HG03565 (cell line): ENCODE results near the gene PRRT1B.

ENCODE experiments used
- ATAC-seq: cut with Tn5 transposase; IDR thresholded peaks from one replicate; pipeline ENCODE4 v1.9.1; 2021; ENCODE audit warnings: mild to moderate bottlenecking, moderate library complexity; ENCODE audit not compliant: unreplicated experiment

Gene PRRT1B

GRCh38 chr9:131522257-131523085 lies 22.9 kb upstream of the PRRT1B start:
- no peak for ATAC-seq

- ATAC-seq = no peak
These were observed 22.3 kb upstream of the PRRT1B start for GRCh38 chr9:131523086-131523388.

GRCh38 chr9:131523451-131524435 lies 21.6 kb upstream of the PRRT1B start:
- no peak for ATAC-seq

DNA sequence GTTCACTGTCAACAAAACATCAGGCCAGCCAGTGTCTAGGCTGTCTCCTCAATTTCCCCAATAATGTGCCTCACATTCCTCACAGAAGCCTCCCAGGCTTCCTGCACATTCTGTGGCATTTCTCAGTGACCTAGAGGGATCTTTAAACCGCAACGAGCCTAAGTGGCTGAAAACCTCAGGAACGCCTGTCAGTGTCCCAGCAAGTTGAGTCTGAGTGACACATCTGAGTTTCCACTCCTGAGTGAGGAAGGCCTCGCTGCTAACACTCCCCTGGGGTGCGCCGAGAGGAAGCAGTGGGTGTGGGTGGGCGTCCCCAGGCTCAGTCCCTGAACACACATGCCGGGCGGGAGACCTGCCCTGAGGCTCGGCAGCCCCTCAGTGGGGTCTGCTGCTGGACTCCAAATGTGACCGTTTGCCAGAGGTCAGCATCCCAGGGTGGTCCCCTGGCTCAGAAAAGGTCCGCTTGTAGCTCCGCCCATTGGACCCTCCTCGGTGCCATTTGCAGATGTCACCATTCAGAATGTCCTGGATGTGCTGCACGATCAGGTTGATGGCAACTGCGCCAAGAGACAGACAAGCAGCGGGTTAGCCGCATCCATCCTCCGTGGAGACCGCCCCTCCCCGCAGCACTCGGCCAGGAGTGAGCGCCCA lies 20.5 kb upstream of the PRRT1B start:
- no peak for ATAC-seq

- ATAC-seq = no peak
These were observed 19.4 kb upstream of the PRRT1B start for GRCh38 chr9:131525643-131526565.

DNA sequence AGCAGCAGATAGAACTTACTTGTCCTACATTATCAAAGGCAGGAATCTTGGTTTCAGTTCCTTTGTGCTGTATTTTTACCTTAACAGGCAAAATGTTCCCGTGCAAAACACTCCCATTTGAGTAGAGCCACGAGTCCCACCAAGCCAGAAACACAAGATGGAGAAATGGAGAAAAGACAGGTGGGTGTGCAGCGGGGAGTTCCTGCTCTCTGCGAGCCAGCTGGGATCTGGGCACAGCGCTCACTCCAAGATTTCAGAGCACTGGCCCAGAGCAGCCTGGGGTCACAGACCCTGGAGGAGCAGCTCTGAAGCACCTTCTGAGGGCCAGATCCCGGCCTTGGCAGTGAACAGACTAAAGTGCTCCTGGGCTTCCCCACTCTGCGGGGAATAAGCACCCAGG lies 17.1 kb upstream of the PRRT1B start:
- no peak for ATAC-seq

DNA sequence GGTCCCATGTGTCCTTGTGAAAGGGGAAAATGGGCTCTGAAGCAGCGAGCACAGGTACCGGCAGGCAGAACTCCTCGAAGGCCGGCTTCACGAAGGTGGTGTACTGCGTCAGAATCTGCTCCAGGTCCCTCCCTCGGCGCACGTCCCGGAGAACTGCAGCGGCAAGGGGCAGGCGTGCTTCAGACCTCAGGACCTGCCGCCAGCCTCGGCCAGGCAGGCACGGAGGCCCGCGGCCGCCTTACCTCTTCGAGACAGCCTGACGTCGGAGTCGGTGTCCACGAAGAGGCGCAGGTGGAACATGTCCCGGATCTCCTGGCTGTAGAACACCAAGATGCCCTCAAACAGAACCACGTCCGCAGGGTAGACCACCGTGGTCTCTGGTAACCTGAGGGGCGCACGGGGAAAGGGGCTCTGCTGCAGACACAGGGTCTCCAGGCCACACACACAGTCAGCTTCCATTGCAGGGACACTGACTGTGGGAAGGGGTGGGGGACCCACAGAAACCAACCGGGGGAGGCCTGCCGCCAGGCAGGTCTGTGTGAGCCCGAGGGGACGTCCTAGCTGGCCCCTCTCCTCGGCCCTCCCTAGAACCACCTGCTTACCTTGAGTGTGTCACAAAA lies 16.3 kb upstream of the PRRT1B start:
- ATAC-seq = no peak

DNA sequence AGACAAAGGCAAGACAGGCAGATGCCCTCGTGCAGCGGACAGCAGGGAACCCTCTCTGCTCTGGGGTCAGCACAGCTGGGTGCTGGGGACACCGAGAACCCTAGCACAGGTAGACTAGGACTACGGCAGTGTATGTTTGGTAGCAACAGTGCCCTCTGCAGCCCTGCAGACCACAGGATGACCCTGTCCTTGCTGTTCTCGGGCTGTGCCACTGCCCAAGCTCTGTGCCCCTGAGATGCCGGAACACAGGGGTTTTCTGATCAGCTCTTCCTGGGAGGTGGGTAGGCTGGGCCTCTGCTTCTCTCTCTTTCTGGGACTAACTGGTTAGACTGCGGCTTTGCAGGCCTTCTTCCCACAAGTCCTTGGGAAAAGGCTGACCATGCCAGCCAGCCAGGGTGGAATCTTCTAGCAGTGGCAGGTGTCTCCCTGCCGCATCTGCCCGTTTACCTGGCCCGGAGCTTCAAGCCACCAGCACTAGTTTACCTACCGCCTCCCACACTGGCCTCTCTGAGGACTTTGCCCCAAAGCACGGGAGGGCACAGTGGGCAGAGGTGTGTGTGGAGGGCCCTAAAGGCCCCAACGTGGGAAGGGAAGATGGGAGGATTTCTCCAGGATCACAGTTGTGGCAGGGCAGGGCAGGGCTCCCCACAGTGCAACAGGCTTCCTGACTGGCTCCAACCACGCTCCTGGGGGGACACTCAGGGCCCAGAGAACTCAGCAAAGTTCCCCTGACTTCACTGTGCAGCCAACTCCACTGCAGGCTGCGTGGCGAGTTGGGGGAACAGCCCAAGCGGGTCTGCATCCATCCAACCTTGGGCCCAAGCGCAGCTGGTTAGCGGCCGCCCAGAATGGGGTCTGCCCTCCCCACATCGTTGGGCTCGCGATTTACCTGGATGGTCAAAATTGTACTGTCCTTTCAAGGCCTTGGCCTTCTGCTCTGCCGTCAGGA lies 15.5 kb upstream of the PRRT1B start:
- no peak for ATAC-seq

GRCh38 chr9:131530546-131530919 lies 14.8 kb upstream of the PRRT1B start:
- peak; percentile 16 for ATAC-seq

DNA sequence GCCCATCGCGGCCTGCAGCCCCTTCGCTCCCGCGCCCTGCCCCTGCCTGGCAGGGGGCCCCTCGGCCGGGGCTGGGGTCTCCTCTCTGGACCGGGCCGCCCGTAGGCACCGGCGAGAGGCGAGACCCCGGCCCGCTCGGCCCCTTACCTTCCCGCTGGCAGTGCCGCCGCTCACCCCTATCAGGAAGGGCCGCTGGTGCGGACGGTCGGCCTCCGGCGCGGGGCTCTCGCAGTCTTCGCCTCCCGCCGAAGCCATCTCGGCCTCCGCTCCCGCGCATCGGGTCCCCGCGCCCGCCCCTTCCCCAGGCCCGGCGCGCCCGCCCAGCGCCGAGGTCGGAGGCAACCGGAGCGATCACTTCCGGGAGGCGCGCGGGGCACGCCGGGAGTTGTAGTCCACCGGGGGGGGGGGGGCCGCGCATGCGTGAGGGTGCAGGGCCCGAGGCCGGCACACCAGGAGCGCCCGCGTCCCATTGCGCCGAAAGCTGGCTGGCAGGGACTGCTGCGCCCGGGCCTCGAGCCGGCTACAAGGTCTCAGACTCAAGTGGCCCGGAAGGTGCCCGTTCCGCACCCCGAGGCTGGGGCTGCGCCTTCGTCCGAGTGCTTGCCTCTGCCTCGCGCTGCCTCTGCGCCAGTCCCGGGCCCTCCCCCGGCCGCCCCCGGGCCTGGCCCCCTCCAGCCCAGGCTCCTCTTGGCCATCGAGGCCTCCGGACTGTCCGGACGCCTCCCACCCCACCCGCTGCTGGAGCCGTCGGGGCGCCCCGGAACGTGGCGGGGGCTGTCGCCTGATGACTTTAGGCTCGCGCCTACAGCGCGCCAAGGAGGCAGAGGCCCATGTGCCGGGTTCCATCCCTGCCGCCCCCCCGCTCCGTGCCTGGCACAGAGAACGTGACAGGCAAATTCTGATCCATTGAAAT lies 14.1 kb upstream of the PRRT1B start, which contains the start of gene UCK1:
Gene UCK1, minus strand, starts transcription at position 344 of the 913 bp plus-strand sequence. Its CDS starts 89 bp downstream, at position 255.
- ATAC-seq = peak; percentile 72

- ATAC-seq = no peak
These were observed 10.5 kb upstream of the PRRT1B start for GRCh38 chr9:131534721-131535237.

GRCh38 chr9:131537946-131538345 lies 7.4 kb upstream of the PRRT1B start:
- no peak for ATAC-seq

DNA sequence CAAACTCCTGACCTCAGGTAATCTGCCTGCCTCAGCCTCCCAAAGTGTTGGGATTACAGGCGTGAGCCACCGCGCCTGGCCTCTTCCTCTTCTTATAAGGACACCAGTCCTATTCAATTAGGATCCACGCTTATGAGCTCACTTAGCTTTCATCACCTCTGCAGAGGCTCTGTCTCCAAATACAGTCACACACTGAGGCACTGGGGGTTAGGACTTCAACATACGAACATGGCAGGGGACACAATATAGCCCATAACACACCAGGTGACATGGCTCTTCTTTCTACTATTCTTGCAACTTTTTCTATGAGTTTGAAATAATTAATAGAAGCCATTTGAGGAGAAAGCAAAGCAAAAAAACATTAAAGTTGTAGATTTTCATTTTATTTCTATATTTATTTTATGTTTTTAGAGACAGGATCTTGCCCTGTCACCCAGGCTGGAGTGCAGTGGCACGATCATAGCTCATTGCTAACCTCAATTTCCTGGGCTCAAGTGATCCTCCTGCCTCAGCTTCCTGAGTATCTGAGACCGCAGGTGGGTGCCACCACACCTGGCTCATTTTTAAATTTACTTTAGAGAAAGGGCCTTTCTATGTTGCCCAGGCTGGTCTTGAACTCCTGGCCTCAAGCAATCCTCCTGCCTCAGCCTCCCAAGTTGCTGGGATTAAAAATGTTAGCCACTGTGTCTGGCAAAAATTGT lies 6.0 kb upstream of the PRRT1B start:
- no peak for ATAC-seq

DNA sequence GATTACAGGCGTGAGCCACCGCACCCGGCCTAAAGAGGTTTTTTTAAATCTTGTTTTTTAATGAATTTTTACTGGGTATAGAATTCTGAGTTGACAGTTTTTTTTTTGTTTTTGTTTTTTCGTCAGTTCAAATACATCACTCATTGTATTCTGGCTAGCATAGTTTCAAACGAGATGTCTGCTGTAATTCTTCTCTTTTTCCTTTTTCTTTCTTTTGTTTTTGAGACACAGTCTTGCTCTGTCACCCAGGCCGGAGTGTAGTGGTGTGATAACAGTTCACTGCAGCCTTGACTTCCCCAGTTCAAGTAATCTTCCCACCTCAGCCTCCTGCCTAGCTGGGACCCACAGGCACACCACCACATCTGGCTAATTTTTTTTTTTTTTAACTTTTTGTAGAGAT lies 2.2 kb upstream of the PRRT1B start:
- no peak for ATAC-seq

DNA sequence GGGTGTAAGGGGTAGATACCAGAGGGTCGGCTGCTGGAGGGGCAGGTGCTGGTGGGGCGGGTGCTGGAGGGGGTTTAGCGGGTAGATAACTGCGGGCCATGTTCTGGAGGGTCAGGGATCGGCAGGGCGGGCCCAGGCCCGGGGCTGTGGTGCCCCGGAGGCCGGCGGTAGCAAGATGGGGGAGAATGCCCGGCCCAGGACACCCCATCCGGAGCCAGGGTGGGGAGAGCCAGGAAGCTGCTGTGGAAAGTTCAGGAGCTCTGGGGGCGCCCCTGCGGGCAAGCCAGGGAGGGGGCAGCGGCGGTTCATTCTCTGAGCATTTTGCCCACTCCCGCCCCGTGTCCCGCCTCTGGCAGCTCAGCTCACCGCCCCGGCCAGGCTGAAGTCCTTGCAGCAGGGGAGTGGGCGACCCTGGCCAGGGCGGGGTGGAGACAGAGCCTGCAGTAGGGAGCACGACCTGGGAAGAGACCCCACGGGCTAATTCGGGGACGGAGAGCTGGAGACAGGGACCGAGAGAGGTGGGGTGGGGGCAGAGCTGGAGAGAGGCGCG lies 538 bp downstream of the PRRT1B start:
- no peak for ATAC-seq

GRCh38 chr9:131546336-131547084 lies 1.2 kb downstream of the PRRT1B start:
- ATAC-seq = no peak
